ENCODE data around the gene CILP2. TPM values are rescaled to one million over a fixed set of nuclear protein-coding genes. Genes with fewer than 3 reads are reported as not detected.

Gene CILP2
- total and polyA plus RNA-seq, 2 experiments from 2014 or later = 4.0 to 21.6 TPM

DNA sequence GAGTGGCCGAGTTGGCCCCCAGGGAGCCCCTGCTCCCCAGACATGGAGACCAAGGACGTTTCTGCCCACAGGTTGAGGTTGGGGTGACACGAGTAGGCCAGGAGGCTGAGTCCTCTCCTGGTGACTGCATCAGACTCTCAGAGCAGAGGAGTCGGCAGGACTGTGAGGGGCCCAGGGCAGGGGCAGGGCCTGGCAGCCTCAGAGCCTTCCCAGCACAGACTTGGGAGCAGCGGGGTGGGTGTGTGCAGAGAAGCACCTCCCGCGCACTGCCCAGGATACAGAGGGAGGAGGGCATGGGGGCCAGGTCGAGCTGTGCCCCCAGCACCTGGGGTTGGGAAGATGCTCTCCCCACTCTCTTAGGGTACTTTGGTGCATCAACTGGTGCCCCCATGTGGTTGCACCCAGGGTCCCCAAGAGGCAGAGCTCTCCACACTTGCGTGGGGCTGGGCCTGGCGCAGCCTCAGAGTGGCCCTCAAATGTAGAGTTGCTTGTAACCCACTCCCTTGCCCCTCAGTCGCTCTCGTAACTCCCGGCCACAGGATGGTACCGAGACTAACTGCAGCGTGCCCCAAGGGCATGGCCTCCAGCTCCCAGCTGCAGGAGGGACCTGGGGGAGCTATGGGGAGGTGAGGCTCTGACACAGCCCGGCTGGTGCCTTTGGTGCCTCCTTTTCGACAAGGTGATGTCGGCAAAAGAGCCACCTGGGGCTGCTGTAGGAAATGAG is 38.6 kb upstream of the CILP2 start:
- no peaks in the 10 kb centered on the region for H3K4me1 ChIP-seq (ENCODE audit: insufficient read depth)
- no peak overlapping the region for H3K4me3 ChIP-seq
- no peaks in the 10 kb centered on the region; the same call in 1 of the 2 replicates for H3K79me2 ChIP-seq (replicated peaks; ENCODE audit: insufficient read depth)
- Mint-ChIP-seq H3K4me3 (no peak overlapping the region), H3K27me3 (ENCODE audit: insufficient read depth, low read depth, poor library complexity) (peaks cover 10% of the 10 kb centered on the region), H3K9me3 (no peaks in the 10 kb centered on the region), H3K4me1 (no peaks in the 10 kb centered on the region), H3K27ac (peak overlapping the region; percentile 77; the same call in 1 of the 2 replicates), H3K36me3 (ENCODE audit: low read depth) (peaks cover 79% of the 10 kb centered on the region)
- H4K20me1 ChIP-seq (replicated peaks; ENCODE audit: insufficient read depth) = peaks cover 22% of the 10 kb centered on the region
- H3K27ac ChIP-seq (ENCODE audit: low read depth) = no peak overlapping the region
- H3K4me2 ChIP-seq = no peak overlapping the region
- TF ChIP-seq, protein P1, sequence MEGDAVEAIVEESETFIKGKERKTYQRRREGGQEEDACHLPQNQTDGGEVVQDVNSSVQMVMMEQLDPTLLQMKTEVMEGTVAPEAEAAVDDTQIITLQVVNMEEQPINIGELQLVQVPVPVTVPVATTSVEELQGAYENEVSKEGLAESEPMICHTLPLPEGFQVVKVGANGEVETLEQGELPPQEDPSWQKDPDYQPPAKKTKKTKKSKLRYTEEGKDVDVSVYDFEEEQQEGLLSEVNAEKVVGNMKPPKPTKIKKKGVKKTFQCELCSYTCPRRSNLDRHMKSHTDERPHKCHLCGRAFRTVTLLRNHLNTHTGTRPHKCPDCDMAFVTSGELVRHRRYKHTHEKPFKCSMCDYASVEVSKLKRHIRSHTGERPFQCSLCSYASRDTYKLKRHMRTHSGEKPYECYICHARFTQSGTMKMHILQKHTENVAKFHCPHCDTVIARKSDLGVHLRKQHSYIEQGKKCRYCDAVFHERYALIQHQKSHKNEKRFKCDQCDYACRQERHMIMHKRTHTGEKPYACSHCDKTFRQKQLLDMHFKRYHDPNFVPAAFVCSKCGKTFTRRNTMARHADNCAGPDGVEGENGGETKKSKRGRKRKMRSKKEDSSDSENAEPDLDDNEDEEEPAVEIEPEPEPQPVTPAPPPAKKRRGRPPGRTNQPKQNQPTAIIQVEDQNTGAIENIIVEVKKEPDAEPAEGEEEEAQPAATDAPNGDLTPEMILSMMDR (conservative IDR thresholded peaks at IDR 0.05; ENCODE audit: low read depth in 2 of 2) = 0 out of 4 replicates have a peak, but pooled peaks of 1 of the 2 experiments have one; percentile 2
- TF ChIP-seq ZNF331 (CRISPR knock-in tag; IDR thresholded peaks at IDR 0.05; ENCODE audit: low read depth) = no peak
- no peak overlapping the region for H2AFZ ChIP-seq
- H3K27me3 ChIP-seq (ENCODE audit: insufficient read depth) = no peaks in the 10 kb centered on the region
- no peaks in the 10 kb centered on the region for H3K9me2 ChIP-seq (ENCODE audit: insufficient read depth)
- DNase-seq (ENCODE audit: low spot score) (no peak), ATAC-seq (no peak)
- H3K36me3 ChIP-seq (ENCODE audit: insufficient read depth) = peaks cover 15% of the 10 kb centered on the region; the same call in 1 of the 2 replicates
- H3F3A ChIP-seq (replicated peaks; ENCODE audit: low read depth) = 0 out of 2 replicates have a peak, but pooled peaks cover 8% of the 10 kb centered on the region

DNA sequence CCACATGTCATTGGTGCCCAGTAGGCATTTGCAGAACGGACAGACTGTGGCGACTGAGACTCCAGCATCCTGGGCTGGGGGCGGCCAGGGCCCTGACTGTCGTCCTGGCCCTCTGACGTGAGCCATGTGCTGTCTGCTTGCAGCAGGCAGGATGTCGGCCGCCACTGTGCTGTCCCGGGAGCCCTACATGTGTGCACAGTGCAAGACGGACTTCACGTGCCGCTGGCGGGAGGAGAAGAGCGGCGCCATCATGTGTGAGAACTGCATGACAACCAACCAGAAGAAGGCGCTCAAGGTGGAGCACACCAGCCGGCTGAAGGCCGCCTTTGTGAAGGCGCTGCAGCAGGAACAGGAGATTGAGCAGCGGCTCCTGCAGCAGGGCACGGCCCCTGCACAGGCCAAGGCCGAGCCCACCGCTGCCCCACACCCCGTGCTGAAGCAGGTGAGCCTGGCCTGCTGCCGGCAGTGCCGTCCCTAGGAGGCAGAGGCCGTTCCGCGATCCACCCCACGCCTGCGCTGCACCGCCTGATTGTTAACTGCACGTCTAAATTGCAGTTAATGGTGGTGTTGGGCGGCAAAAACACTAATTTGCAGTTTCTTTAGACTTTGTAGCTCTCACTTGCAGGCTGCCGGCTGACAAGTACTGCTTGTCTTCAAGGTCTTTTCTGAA is 37.0 kb upstream of the CILP2 start:
- H3F3A ChIP-seq (replicated peaks; ENCODE audit: low read depth) = peaks cover 12% of the 10 kb centered on the region; the same call in 1 of the 2 replicates
- no peak overlapping the region for H3K27ac ChIP-seq (ENCODE audit: low read depth)
- Mint-ChIP-seq H3K27ac (no peak overlapping the region), H3K9me3 (no peaks in the 10 kb centered on the region), H3K36me3 (ENCODE audit: low read depth) (peaks cover 77% of the 10 kb centered on the region), H3K4me1 (no peaks in the 10 kb centered on the region), H3K4me3 (no peak overlapping the region), H3K27me3 (ENCODE audit: insufficient read depth, low read depth, poor library complexity) (peaks cover 10% of the 10 kb centered on the region)
- no peaks in the 10 kb centered on the region for H3K4me1 ChIP-seq (ENCODE audit: insufficient read depth)
- no peak overlapping the region for H2AFZ ChIP-seq
- H3K79me2 ChIP-seq (replicated peaks; ENCODE audit: insufficient read depth) = no peaks in the 10 kb centered on the region; the same call in 1 of the 2 replicates
- peak; percentile 27 for ATAC-seq
- H3K36me3 ChIP-seq (ENCODE audit: insufficient read depth) = peaks cover 9% of the 10 kb centered on the region; the same call in 1 of the 2 replicates
- TF ChIP-seq, protein P1 (conservative IDR thresholded peaks at IDR 0.05; ENCODE audit: low read depth in 2 of 2) = peak in 1 of 2 experiments; percentile 15; a peak in 1 of 4 replicates
- TF ChIP-seq POLR2AphosphoS5 (IDR thresholded peaks at IDR 0.05; ENCODE audit: low read depth) = no peak
- peak; percentile 15 for DNase-seq (ENCODE audit: low spot score)
- no peaks in the 10 kb centered on the region for H3K9me2 ChIP-seq (ENCODE audit: insufficient read depth)
- no peak overlapping the region for H3K4me3 ChIP-seq
- no peak overlapping the region for H3K4me2 ChIP-seq
- H3K27me3 ChIP-seq (ENCODE audit: insufficient read depth) = no peaks in the 10 kb centered on the region
- H4K20me1 ChIP-seq (replicated peaks; ENCODE audit: insufficient read depth) = peaks cover 11% of the 10 kb centered on the region

Measured in GM23338 (cell line).